ENCODE data around the gene RXRA.

RXRA gene

GRCh38 chr9:134484479-134484878, 158.2 kb downstream of the RXRA start:
- DNase-seq (ENCODE audit: low read depth in 1 of 2, low spot score in 1 of 2) = no peak
- Histone ChIP-seq H3K27ac (replicated peaks) (no peak overlapping the region), H3K4me3 (replicated peaks; ENCODE audit: insufficient read depth, low read length) (no peak overlapping the region), H3K27me3 (ENCODE audit: insufficient read depth, poor library complexity, severe bottlenecking) (peaks cover 7% of the 10 kb centered on the region)
- TF ChIP-seq, protein P1, sequence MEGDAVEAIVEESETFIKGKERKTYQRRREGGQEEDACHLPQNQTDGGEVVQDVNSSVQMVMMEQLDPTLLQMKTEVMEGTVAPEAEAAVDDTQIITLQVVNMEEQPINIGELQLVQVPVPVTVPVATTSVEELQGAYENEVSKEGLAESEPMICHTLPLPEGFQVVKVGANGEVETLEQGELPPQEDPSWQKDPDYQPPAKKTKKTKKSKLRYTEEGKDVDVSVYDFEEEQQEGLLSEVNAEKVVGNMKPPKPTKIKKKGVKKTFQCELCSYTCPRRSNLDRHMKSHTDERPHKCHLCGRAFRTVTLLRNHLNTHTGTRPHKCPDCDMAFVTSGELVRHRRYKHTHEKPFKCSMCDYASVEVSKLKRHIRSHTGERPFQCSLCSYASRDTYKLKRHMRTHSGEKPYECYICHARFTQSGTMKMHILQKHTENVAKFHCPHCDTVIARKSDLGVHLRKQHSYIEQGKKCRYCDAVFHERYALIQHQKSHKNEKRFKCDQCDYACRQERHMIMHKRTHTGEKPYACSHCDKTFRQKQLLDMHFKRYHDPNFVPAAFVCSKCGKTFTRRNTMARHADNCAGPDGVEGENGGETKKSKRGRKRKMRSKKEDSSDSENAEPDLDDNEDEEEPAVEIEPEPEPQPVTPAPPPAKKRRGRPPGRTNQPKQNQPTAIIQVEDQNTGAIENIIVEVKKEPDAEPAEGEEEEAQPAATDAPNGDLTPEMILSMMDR (IDR thresholded peaks at IDR 0.05; ENCODE audit: insufficient read depth, low read length) = no peak
- TF ChIP-seq POLR2AphosphoS5 (IDR thresholded peaks at IDR 0.05; ENCODE audit: low read depth) = no peak
- TF ChIP-seq GABPA (IDR thresholded peaks at IDR 0.05; ENCODE audit: low read depth) = no peak
- no peak for TF ChIP-seq SPI1 (IDR thresholded peaks at IDR 0.05; ENCODE audit: borderline replicate concordance, low read depth)
- TF ChIP-seq REST (IDR thresholded peaks at IDR 0.05; ENCODE audit: insufficient replicate concordance, low read depth) = no peak

GRCh38 chr9:134485653-134486052, 159.4 kb downstream of the RXRA start:
- TF ChIP-seq GABPA (IDR thresholded peaks at IDR 0.05; ENCODE audit: low read depth) (no peak), POLR2AphosphoS5 (IDR thresholded peaks at IDR 0.05; ENCODE audit: low read depth) (no peak), REST (IDR thresholded peaks at IDR 0.05; ENCODE audit: insufficient replicate concordance, low read depth) (no peak), SPI1 (IDR thresholded peaks at IDR 0.05; ENCODE audit: borderline replicate concordance, low read depth) (no peak)
- TF ChIP-seq, protein P1 (IDR thresholded peaks at IDR 0.05; ENCODE audit: insufficient read depth, low read length) = no peak
- Histone ChIP-seq H3K27me3 (ENCODE audit: insufficient read depth, poor library complexity, severe bottlenecking) (peaks cover 7% of the 10 kb centered on the region), H3K27ac (replicated peaks) (no peak overlapping the region), H3K4me3 (replicated peaks; ENCODE audit: insufficient read depth, low read length) (no peak overlapping the region)
- DNase-seq (ENCODE audit: low read depth in 1 of 2, low spot score in 1 of 2) = no peak

- no peak for DNase-seq (ENCODE audit: low read depth in 1 of 2, low spot score in 1 of 2)
- no peak overlapping the region for H3K4me3 ChIP-seq (replicated peaks; ENCODE audit: insufficient read depth, low read length)
- H3K27ac ChIP-seq (replicated peaks) = no peak overlapping the region
- peaks cover 7% of the 10 kb centered on the region for H3K27me3 ChIP-seq (ENCODE audit: insufficient read depth, poor library complexity, severe bottlenecking)
- TF ChIP-seq SPI1 (IDR thresholded peaks at IDR 0.05; ENCODE audit: borderline replicate concordance, low read depth) (no peak), POLR2AphosphoS5 (IDR thresholded peaks at IDR 0.05; ENCODE audit: low read depth) (no peak), REST (IDR thresholded peaks at IDR 0.05; ENCODE audit: insufficient replicate concordance, low read depth) (no peak), GABPA (IDR thresholded peaks at IDR 0.05; ENCODE audit: low read depth) (no peak)
- TF ChIP-seq, protein P1 (IDR thresholded peaks at IDR 0.05; ENCODE audit: insufficient read depth, low read length) = no peak
Observed at GRCh38 chr9:134486143-134486591, 159.9 kb downstream of the RXRA start.
